ENCODE measurements around the gene NEFH. TPM values are rescaled to one million over a fixed set of nuclear protein-coding genes. Genes with fewer than 3 reads are reported as not detected.

Gene NEFH, protein sequence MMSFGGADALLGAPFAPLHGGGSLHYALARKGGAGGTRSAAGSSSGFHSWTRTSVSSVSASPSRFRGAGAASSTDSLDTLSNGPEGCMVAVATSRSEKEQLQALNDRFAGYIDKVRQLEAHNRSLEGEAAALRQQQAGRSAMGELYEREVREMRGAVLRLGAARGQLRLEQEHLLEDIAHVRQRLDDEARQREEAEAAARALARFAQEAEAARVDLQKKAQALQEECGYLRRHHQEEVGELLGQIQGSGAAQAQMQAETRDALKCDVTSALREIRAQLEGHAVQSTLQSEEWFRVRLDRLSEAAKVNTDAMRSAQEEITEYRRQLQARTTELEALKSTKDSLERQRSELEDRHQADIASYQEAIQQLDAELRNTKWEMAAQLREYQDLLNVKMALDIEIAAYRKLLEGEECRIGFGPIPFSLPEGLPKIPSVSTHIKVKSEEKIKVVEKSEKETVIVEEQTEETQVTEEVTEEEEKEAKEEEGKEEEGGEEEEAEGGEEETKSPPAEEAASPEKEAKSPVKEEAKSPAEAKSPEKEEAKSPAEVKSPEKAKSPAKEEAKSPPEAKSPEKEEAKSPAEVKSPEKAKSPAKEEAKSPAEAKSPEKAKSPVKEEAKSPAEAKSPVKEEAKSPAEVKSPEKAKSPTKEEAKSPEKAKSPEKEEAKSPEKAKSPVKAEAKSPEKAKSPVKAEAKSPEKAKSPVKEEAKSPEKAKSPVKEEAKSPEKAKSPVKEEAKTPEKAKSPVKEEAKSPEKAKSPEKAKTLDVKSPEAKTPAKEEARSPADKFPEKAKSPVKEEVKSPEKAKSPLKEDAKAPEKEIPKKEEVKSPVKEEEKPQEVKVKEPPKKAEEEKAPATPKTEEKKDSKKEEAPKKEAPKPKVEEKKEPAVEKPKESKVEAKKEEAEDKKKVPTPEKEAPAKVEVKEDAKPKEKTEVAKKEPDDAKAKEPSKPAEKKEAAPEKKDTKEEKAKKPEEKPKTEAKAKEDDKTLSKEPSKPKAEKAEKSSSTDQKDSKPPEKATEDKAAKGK
- 1 to 10 TPM in 1 of 4 donors, under 1 TPM in 3; 0.23 to 3.0 (median 0.53) TPM for total RNA-seq

DNA sequence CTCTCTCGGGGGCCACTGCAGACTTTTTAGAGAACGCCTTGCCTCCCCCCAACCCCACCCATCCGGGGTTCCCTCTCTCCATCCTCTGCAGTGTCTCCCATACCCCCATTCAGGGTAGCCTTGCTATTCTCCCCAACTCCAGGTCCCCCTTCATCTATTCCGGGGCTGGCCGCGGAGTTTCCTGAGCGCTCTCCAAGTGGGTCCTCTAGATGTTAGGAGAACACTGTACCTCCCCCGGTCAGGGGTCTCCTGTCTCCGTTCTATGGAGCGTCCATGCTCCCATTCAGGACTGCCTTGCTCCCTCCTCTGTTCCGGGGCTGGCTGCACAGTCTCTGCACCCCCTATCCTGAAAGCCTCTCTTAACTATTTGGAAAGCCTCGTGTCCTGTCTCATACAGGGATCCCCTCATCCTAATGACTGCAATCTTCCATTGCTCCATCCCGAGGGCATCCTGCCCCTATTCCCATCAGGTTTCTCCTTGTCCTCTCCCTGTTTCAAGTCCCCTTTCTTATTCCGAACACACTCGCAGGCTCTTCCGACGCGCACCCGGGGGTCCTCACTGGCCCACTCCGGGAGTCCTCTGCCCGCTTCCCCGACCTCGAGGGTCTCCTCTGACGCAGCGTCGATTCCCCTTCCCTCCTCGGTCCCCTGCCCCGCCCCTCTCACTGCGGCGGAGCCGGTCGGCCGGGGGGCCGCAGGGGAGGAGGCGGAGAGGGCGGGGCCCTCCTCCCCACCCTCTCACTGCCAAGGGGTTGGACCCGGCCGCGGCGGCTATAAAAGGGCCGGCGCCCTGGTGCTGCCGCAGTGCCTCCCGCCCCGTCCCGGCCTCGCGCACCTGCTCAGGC lies at the start of gene NEFH:
Gene NEFH (plus strand): TSS at position 802 of the 845 bp plus-strand sequence. CDS start 45 bp downstream, outside the sequence.
- intact Hi-C loops (cut with DNase I; ENCODE audit: low total_unique reads) = no loop called here
- TF ChIP-seq, protein P1, sequence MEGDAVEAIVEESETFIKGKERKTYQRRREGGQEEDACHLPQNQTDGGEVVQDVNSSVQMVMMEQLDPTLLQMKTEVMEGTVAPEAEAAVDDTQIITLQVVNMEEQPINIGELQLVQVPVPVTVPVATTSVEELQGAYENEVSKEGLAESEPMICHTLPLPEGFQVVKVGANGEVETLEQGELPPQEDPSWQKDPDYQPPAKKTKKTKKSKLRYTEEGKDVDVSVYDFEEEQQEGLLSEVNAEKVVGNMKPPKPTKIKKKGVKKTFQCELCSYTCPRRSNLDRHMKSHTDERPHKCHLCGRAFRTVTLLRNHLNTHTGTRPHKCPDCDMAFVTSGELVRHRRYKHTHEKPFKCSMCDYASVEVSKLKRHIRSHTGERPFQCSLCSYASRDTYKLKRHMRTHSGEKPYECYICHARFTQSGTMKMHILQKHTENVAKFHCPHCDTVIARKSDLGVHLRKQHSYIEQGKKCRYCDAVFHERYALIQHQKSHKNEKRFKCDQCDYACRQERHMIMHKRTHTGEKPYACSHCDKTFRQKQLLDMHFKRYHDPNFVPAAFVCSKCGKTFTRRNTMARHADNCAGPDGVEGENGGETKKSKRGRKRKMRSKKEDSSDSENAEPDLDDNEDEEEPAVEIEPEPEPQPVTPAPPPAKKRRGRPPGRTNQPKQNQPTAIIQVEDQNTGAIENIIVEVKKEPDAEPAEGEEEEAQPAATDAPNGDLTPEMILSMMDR (IDR thresholded peaks at IDR 0.05) = no peak
- no peak for TF ChIP-seq POLR2A (IDR thresholded peaks at IDR 0.05)
- no peak within 1 kb of the TSS for H3K4me3 ChIP-seq (ENCODE audit: low read depth, poor library complexity, severe bottlenecking)
- WGBS, 2 donors = 5 to 7% methylated on average over 34 to 35 of the region's 48 CpGs
- DNase-seq (ENCODE audit: low spot score in 2 of 2) = no peak

DNA sequence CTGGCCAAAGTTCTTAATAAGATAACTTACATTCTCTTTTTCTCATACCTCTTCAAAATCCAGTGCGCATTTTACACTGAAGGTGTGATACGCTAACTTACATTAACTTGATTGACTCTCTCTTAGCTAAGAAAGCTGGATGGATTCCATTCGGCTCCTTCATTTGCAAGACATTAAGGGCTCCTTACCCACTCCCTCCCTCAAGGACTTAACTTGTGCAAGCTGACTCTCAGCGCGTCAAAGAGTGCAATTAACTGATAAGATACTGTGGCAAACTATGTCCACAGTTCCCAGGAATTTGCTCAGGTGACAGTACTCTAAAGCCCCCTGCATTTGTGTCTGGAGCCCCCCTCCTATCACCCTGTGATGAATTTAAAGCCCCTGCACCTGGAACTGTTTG lies 48.0 kb upstream of the NEFH start:
- 42 to 50% methylated on average over 5 of the region's 5 CpGs for WGBS, 2 donors
- intact Hi-C loops (cut with DNase I; ENCODE audit: low total_unique reads) = no loop called here
- DNase-seq (ENCODE audit: low spot score in 2 of 2) = peak in 1 of 2 donors; percentile 9
- TF ChIP-seq, protein P1 (IDR thresholded peaks at IDR 0.05) = no peak
- no peak for TF ChIP-seq POLR2A (IDR thresholded peaks at IDR 0.05)
- no peak overlapping the region for H3K4me3 ChIP-seq (ENCODE audit: low read depth, poor library complexity, severe bottlenecking)

DNA sequence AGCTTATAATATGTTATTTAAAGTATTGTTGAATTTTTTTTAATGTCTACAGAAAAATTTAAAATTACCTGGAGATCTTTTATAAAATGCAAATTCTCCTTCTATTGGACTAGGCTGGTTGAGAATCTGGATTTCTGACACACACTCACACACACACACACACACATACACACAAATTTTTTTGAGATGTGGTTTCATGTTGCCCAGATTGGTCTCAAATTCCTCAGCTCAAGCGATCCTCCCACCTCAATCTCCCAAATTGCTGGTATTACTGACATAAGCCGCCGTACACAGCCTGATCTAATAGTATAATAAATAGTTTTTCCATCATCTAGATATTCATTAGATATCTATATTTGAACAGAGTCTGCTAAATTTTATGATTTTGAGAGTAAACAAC lies 46.2 kb upstream of the NEFH start:
- peak in 1 of 2 donors; percentile 21 for DNase-seq (ENCODE audit: low spot score in 2 of 2)
- WGBS, 2 donors = 92 to 93% methylated on average over 3 of the region's 3 CpGs
- intact Hi-C loops (cut with DNase I; ENCODE audit: low total_unique reads) = no loop called here
- no peak overlapping the region for H3K4me3 ChIP-seq (ENCODE audit: low read depth, poor library complexity, severe bottlenecking)
- no peak for TF ChIP-seq POLR2A (IDR thresholded peaks at IDR 0.05)
- TF ChIP-seq, protein P1 (IDR thresholded peaks at IDR 0.05) = no peak

DNA sequence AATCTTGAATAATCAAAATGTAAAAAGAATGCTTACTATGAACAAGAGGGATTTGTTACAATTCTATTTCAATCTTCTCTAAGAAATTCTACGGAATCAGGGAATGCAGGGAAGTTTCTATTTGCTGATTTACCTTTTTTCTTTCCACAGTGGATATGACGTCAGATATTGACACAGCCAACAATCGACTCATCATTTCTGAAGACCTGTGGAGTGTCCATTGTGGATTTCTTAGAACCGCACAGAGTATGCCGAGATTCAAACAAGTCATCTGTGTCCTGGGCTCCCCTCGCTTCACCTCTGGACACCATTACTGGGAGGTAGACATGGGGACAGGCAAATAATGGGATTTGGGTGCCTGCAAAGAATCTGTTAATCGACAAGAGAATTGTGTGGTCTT lies 45.7 kb upstream of the NEFH start:
- DNase-seq (ENCODE audit: low spot score in 2 of 2) = peak in 1 of 2 donors; percentile 12
- intact Hi-C loops (cut with DNase I; ENCODE audit: low total_unique reads) = no loop called here
- 84 to 87% methylated on average over 7 of the region's 7 CpGs for WGBS, 2 donors
- no peak overlapping the region for H3K4me3 ChIP-seq (ENCODE audit: low read depth, poor library complexity, severe bottlenecking)
- TF ChIP-seq, protein P1 (IDR thresholded peaks at IDR 0.05) = no peak
- TF ChIP-seq POLR2A (IDR thresholded peaks at IDR 0.05) = no peak

Data from lower leg skin (tissue), 4 donors.